ENCODE measurements around the gene MSI2.

GRCh38 chr17:57665128-57665527 is 408.8 kb downstream of the MSI2 start:
- TF ChIP-seq EZH2phosphoT487 (IDR thresholded peaks at IDR 0.05; ENCODE audit: borderline replicate concordance, low read depth, low read length) (no peak), CTCF (conservative IDR thresholded peaks at IDR 0.05; ENCODE audit: low read length) (no peak)
